H7 (cell line): Measurements from ENCODE around the gene BATF. TPM values are rescaled to one million over a fixed set of nuclear protein-coding genes. Genes with fewer than 3 reads are reported as not detected.
A peak's percentile ranks its signal among the peaks of the same experiment; 100 is the strongest.

Source experiments
- DNase-seq: peaks from one replicate; pipeline ENCODE4 v3.0.0; 2012
- H3K27me3 ChIP-seq: 2 replicates; pipeline ENCODE4 v1.6.0; 2011; ENCODE audit warnings: mild to moderate bottlenecking, low read length; ENCODE audit not compliant: control insufficient read depth, insufficient read depth
- H3K36me3 ChIP-seq: replicated peaks from 2 replicates; pipeline ENCODE4 v1.5.1; 2011; ENCODE audit warnings: low read length; ENCODE audit not compliant: control insufficient read depth, insufficient read depth
- H3K4me3 ChIP-seq: 2 replicates; pipeline ENCODE4 v1.5.1; 2011; ENCODE audit warnings: low read depth, mild to moderate bottlenecking, control low read depth, low read length, moderate library complexity; ENCODE audit not compliant: insufficient read depth
- total RNA-seq: library from RNA; depleted of rRNA; stranded (reverse); fragments of >200 nt; shearing (Covaris generic); gene quantifications from 2 replicates; pipeline ENCODE4 v1.2.3, GENCODE V29; 2014

The BATF gene
- total RNA-seq, 1 experiment from 2014 or later, result not detected

GRCh38 chr14:75553761-75554364 lies 31.6 kb downstream of the BATF start:
- Histone ChIP-seq H3K36me3 (no peaks in the 10 kb centered on the region), H3K4me3 (no peak overlapping the region), H3K27me3 (no peaks in the 10 kb centered on the region)
- no peak for DNase-seq

- no peak overlapping the region for H3K4me3 ChIP-seq
- H3K27me3 ChIP-seq, result no peaks in the 10 kb centered on the region
- DNase-seq, result no peak
- H3K36me3 ChIP-seq, result no peaks in the 10 kb centered on the region
These were observed 32.2 kb downstream of the BATF start for GRCh38 chr14:75554482-75554881.

- DNase-seq, result no peak
- H3K36me3 ChIP-seq, result no peaks in the 10 kb centered on the region
- no peaks in the 10 kb centered on the region for H3K27me3 ChIP-seq
- H3K4me3 ChIP-seq, result no peak overlapping the region
These were observed 36.2 kb downstream of the BATF start for GRCh38 chr14:75558440-75558839.

GRCh38 chr14:75559045-75559444 lies 36.8 kb downstream of the BATF start:
- no peaks in the 10 kb centered on the region for H3K36me3 ChIP-seq
- DNase-seq, result no peak
- no peaks in the 10 kb centered on the region for H3K27me3 ChIP-seq
- H3K4me3 ChIP-seq, result no peak overlapping the region

GRCh38 chr14:75559451-75560222 lies 37.4 kb downstream of the BATF start:
- no peak for DNase-seq
- Histone ChIP-seq H3K36me3 (no peaks in the 10 kb centered on the region), H3K27me3 (no peaks in the 10 kb centered on the region), H3K4me3 (no peak overlapping the region)

GRCh38 chr14:75561013-75561432 lies 38.8 kb downstream of the BATF start:
- Histone ChIP-seq H3K27me3 (no peaks in the 10 kb centered on the region), H3K36me3 (no peaks in the 10 kb centered on the region), H3K4me3 (no peak overlapping the region)
- peak; percentile 90 for DNase-seq

- Histone ChIP-seq H3K27me3 (no peaks in the 10 kb centered on the region), H3K4me3 (no peak overlapping the region), H3K36me3 (no peaks in the 10 kb centered on the region)
- DNase-seq, result no peak
These were observed 39.8 kb downstream of the BATF start for GRCh38 chr14:75562089-75562488.

GRCh38 chr14:75562489-75562888 lies 40.2 kb downstream of the BATF start:
- Histone ChIP-seq H3K4me3 (no peak overlapping the region), H3K27me3 (no peaks in the 10 kb centered on the region), H3K36me3 (no peaks in the 10 kb centered on the region)
- DNase-seq, result no peak

- no peaks in the 10 kb centered on the region for H3K36me3 ChIP-seq
- H3K4me3 ChIP-seq, result no peak overlapping the region
- no peak for DNase-seq
- no peaks in the 10 kb centered on the region for H3K27me3 ChIP-seq
These were observed 41.7 kb downstream of the BATF start for GRCh38 chr14:75563931-75564330.

GRCh38 chr14:75565056-75565455 lies 42.8 kb downstream of the BATF start:
- H3K4me3 ChIP-seq, result no peak overlapping the region
- no peak for DNase-seq
- H3K36me3 ChIP-seq, result no peaks in the 10 kb centered on the region
- H3K27me3 ChIP-seq, result no peaks in the 10 kb centered on the region

GRCh38 chr14:75566321-75566720 lies 44.1 kb downstream of the BATF start:
- no peaks in the 10 kb centered on the region for H3K36me3 ChIP-seq
- DNase-seq, result no peak
- H3K4me3 ChIP-seq, result no peak overlapping the region
- no peaks in the 10 kb centered on the region; the same call in 1 of the 2 replicates for H3K27me3 ChIP-seq

- Histone ChIP-seq H3K4me3 (no peak overlapping the region), H3K27me3 (no peaks in the 10 kb centered on the region; the same call in 1 of the 2 replicates), H3K36me3 (no peaks in the 10 kb centered on the region)
- DNase-seq, result no peak
These were observed 44.5 kb downstream of the BATF start for GRCh38 chr14:75566752-75567151.

- Histone ChIP-seq H3K4me3 (no peak overlapping the region), H3K36me3 (no peaks in the 10 kb centered on the region), H3K27me3 (no peaks in the 10 kb centered on the region; the same call in 1 of the 2 replicates)
- no peak for DNase-seq
These were observed 45.9 kb downstream of the BATF start for GRCh38 chr14:75568140-75568539.

GRCh38 chr14:75568791-75569190 lies 46.5 kb downstream of the BATF start:
- DNase-seq, result no peak
- Histone ChIP-seq H3K27me3 (no peaks in the 10 kb centered on the region; the same call in 1 of the 2 replicates), H3K36me3 (no peaks in the 10 kb centered on the region), H3K4me3 (no peak overlapping the region)

- H3K36me3 ChIP-seq, result no peaks in the 10 kb centered on the region
- no peaks in the 10 kb centered on the region; the same call in 1 of the 2 replicates for H3K27me3 ChIP-seq
- no peak overlapping the region for H3K4me3 ChIP-seq
- no peak for DNase-seq
These were observed 48.5 kb downstream of the BATF start for GRCh38 chr14:75570797-75571196.
